ENCODE results near the gene DPYD. TPM values are rescaled to one million over a fixed set of nuclear protein-coding genes. Genes with fewer than 3 reads are reported as not detected.

Gene DPYD
- total RNA-seq, 1 experiment from 2014 or later, result 7.0 TPM

DNA sequence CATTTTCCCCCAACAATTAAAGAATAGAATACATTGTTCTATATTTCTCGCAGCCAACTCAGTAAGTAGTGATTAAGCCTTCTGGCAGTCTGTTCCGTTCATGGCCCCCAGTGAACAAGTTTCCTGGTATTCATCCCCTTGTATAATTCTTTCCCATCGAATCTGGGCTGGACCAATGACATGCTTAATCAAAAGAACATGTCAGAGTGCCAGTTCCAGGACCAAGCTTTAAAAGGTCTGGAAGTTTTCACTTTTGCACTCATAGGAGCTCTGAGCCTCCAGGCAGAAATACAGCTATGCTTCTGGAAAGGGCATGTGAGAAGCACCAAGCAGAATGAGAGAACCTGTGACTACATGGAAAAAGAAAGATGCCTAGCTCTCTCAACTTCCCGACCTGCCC is 22.5 kb upstream of the DPYD start:
- H3K27ac Mint-ChIP-seq (ENCODE audit: unreplicated experiment), result no peak overlapping the region
- H3K27me3 Mint-ChIP-seq (ENCODE audit: insufficient read depth, unreplicated experiment), result peaks cover 3% of the 10 kb centered on the region
- CTCF ChIA-PET, result no interaction called here
- POLR2A ChIA-PET, result no interaction called here
- no peaks in the 10 kb centered on the region for H3K4me1 Mint-ChIP-seq (ENCODE audit: low read depth, unreplicated experiment)
- no peak for DNase-seq
- no peak overlapping the region for H3K4me3 ChIP-seq (ENCODE audit: low read depth, low read length)
- H3K4me3 Mint-ChIP-seq (ENCODE audit: unreplicated experiment), result no peak overlapping the region
- intact Hi-C loops (cut with micrococcal nuclease; ENCODE audit: unreplicated experiment), result no loop called here
- BruUV-seq (replicated peaks), result no TSS peak
- no peaks in the 10 kb centered on the region for H3K9me3 Mint-ChIP-seq (ENCODE audit: unreplicated experiment)
- no peaks in the 10 kb centered on the region for H3K4me1 ChIP-seq
- no peaks in the 10 kb centered on the region for H3K9me3 ChIP-seq
- H3K36me3 ChIP-seq (ENCODE audit: control insufficient read depth, insufficient read depth, low read length), result no peaks in the 10 kb centered on the region
- H3K27me3 ChIP-seq (replicated peaks; ENCODE audit: control insufficient read depth, insufficient read depth, low read length), result no peaks in the 10 kb centered on the region
- no peaks in the 10 kb centered on the region for H3K36me3 Mint-ChIP-seq (ENCODE audit: insufficient read depth, unreplicated experiment)
- TF ChIP-seq, protein P1, sequence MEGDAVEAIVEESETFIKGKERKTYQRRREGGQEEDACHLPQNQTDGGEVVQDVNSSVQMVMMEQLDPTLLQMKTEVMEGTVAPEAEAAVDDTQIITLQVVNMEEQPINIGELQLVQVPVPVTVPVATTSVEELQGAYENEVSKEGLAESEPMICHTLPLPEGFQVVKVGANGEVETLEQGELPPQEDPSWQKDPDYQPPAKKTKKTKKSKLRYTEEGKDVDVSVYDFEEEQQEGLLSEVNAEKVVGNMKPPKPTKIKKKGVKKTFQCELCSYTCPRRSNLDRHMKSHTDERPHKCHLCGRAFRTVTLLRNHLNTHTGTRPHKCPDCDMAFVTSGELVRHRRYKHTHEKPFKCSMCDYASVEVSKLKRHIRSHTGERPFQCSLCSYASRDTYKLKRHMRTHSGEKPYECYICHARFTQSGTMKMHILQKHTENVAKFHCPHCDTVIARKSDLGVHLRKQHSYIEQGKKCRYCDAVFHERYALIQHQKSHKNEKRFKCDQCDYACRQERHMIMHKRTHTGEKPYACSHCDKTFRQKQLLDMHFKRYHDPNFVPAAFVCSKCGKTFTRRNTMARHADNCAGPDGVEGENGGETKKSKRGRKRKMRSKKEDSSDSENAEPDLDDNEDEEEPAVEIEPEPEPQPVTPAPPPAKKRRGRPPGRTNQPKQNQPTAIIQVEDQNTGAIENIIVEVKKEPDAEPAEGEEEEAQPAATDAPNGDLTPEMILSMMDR (IDR thresholded peaks at IDR 0.05; ENCODE audit: insufficient read depth in 1 of 2, low read depth in 1 of 2, low read length in 1 of 2, severe bottlenecking in 1 of 2, unreplicated experiment in 1 of 2), result no peak

DNA sequence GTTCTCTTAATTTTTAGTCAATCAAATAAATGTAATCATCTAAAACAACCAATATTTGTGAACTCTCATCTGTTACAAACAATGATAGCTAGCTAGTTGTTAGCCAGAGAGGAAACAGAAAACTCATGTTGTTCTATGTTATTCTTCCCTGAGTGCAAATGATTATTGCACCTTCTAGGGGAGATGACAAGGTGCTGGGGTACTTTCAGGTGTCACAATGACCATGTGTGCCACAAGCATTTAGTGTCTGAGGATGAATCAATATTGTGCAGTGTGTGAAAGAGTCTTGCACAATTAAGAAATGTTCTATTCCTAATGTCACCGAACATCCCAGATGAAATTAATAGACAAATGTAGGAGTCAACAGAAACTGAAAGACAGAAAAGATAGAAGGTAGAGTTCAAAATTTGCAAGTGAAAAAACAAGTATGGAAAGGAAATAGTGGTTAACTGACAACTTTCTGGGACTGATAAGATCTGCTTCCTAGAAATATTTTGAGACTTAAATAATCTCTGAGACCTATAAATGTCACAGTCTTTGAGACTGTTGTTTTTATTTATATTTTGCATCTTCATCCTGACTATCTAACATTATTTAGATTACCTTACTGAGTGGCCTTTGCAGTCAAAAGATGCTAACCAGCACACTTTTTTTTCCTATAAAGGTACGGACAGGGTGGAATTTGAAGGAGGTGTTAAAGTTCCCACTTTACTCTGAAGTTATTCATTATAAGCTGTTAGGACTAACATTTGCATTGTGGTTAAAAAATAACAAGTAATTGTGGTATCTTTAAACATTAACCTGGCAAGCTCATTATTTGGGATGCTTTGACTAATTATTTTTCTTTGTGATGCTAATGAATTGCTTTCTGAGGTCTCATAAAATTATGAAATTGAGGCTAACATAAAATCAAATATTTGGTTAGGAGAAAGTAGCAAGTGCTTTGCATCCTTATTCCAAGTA is 21.6 kb upstream of the DPYD start:
- CTCF ChIA-PET, result no interaction called here
- H3K4me3 Mint-ChIP-seq (ENCODE audit: unreplicated experiment), result no peak overlapping the region
- Histone ChIP-seq H3K9me3 (no peaks in the 10 kb centered on the region), H3K4me3 (ENCODE audit: low read depth, low read length) (no peak overlapping the region), H3K36me3 (ENCODE audit: control insufficient read depth, insufficient read depth, low read length) (no peaks in the 10 kb centered on the region), H3K27me3 (replicated peaks; ENCODE audit: control insufficient read depth, insufficient read depth, low read length) (no peaks in the 10 kb centered on the region), H3K4me1 (no peaks in the 10 kb centered on the region)
- TF ChIP-seq, protein P1 (IDR thresholded peaks at IDR 0.05; ENCODE audit: insufficient read depth in 1 of 2, low read depth in 1 of 2, low read length in 1 of 2, severe bottlenecking in 1 of 2, unreplicated experiment in 1 of 2), result no peak
- no peaks in the 10 kb centered on the region for H3K36me3 Mint-ChIP-seq (ENCODE audit: insufficient read depth, unreplicated experiment)
- H3K4me1 Mint-ChIP-seq (ENCODE audit: low read depth, unreplicated experiment), result no peaks in the 10 kb centered on the region
- BruUV-seq (replicated peaks), result no TSS peak
- POLR2A ChIA-PET, result no interaction called here
- no peaks in the 10 kb centered on the region for H3K9me3 Mint-ChIP-seq (ENCODE audit: unreplicated experiment)
- no peak overlapping the region for H3K27ac Mint-ChIP-seq (ENCODE audit: unreplicated experiment)
- intact Hi-C loops (cut with micrococcal nuclease; ENCODE audit: unreplicated experiment), result no loop called here
- H3K27me3 Mint-ChIP-seq (ENCODE audit: insufficient read depth, unreplicated experiment), result peaks cover 3% of the 10 kb centered on the region
- no peak for DNase-seq

DNA sequence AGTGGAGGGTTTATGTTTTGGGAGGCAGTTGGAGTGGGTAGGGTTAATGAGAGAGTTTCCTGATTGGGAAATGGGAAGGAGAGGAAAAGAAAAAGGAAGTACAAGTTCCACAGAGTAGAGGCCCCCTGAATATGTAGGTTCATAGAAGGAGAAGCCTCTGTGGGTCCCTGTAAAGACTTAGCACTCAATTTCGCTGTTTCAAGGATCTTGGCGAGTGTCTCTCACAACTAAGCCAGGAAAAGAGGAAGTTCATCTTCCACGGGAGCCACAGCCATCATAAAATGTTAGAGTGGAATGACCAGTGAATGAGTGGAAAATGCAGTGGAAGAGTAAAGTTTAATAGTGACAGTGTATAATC is 17.4 kb upstream of the DPYD start:
- POLR2A ChIA-PET, result no interaction called here
- TF ChIP-seq, protein P1 (IDR thresholded peaks at IDR 0.05; ENCODE audit: insufficient read depth in 1 of 2, low read depth in 1 of 2, low read length in 1 of 2, severe bottlenecking in 1 of 2, unreplicated experiment in 1 of 2), result no peak
- no peak for DNase-seq
- Histone ChIP-seq H3K4me1 (no peaks in the 10 kb centered on the region), H3K4me3 (ENCODE audit: low read depth, low read length) (no peak overlapping the region), H3K27me3 (replicated peaks; ENCODE audit: control insufficient read depth, insufficient read depth, low read length) (no peaks in the 10 kb centered on the region), H3K9me3 (no peaks in the 10 kb centered on the region), H3K36me3 (ENCODE audit: control insufficient read depth, insufficient read depth, low read length) (no peaks in the 10 kb centered on the region)
- H3K36me3 Mint-ChIP-seq (ENCODE audit: insufficient read depth, unreplicated experiment), result no peaks in the 10 kb centered on the region
- no peak overlapping the region for H3K27ac Mint-ChIP-seq (ENCODE audit: unreplicated experiment)
- H3K9me3 Mint-ChIP-seq (ENCODE audit: unreplicated experiment), result no peaks in the 10 kb centered on the region
- H3K27me3 Mint-ChIP-seq (ENCODE audit: insufficient read depth, unreplicated experiment), result peaks cover 3% of the 10 kb centered on the region
- BruUV-seq (replicated peaks), result no TSS peak
- H3K4me3 Mint-ChIP-seq (ENCODE audit: unreplicated experiment), result no peak overlapping the region
- intact Hi-C loops (cut with micrococcal nuclease; ENCODE audit: unreplicated experiment), result no loop called here
- no peaks in the 10 kb centered on the region for H3K4me1 Mint-ChIP-seq (ENCODE audit: low read depth, unreplicated experiment)
- CTCF ChIA-PET, result no interaction called here
